Measurements from ENCODE around the gene ADARB1. TPM values are rescaled to one million over a fixed set of nuclear protein-coding genes. Genes with fewer than 3 reads are reported as not detected.

Gene ADARB1
- total and polyA plus RNA-seq, 9 of the 15 experiments (the other 6 are each of a cell fraction or from before 2014, with no cell fraction given): 6.7 to 16.0 (median 8.3) TPM

DNA sequence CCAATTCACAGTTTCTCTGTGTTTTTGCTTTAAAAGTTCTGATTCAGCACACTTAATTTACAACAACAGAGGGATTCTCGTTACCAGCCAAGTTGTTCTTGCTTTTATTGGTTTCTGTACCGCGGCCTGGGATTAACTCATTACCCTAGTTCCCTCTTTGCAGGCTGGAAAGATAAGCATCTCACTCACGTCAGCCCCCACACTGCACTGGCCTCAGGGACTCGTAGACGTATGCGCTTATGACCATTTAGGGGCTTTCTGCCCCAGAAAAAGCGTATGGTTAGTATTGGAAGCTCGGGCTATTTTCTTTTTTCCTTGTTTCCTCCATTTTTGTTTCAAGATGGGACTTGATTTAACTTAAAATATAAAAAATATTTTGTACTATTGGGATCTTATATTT is 137.3 kb downstream of the ADARB1 start (continued):
- TF ChIP-seq, protein P1, sequence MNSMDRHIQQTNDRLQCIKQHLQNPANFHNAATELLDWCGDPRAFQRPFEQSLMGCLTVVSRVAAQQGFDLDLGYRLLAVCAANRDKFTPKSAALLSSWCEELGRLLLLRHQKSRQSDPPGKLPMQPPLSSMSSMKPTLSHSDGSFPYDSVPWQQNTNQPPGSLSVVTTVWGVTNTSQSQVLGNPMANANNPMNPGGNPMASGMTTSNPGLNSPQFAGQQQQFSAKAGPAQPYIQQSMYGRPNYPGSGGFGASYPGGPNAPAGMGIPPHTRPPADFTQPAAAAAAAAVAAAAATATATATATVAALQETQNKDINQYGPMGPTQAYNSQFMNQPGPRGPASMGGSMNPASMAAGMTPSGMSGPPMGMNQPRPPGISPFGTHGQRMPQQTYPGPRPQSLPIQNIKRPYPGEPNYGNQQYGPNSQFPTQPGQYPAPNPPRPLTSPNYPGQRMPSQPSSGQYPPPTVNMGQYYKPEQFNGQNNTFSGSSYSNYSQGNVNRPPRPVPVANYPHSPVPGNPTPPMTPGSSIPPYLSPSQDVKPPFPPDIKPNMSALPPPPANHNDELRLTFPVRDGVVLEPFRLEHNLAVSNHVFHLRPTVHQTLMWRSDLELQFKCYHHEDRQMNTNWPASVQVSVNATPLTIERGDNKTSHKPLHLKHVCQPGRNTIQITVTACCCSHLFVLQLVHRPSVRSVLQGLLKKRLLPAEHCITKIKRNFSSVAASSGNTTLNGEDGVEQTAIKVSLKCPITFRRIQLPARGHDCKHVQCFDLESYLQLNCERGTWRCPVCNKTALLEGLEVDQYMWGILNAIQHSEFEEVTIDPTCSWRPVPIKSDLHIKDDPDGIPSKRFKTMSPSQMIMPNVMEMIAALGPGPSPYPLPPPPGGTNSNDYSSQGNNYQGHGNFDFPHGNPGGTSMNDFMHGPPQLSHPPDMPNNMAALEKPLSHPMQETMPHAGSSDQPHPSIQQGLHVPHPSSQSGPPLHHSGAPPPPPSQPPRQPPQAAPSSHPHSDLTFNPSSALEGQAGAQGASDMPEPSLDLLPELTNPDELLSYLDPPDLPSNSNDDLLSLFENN (IDR thresholded peaks at IDR 0.05; ENCODE audit: low read depth in 2 of 2, low read length in 2 of 2): no peak
- TF ChIP-seq NCOA2 (IDR thresholded peaks at IDR 0.05; ENCODE audit: partially characterized antibody in 2 of 2) (no peak), JUN (IDR thresholded peaks at IDR 0.05; ENCODE audit: borderline replicate concordance, low read depth, low read length) (peak; percentile 32; the same call in 1 of the 2 replicates), JUN (CRISPR knock-in tag; IDR thresholded peaks at IDR 0.05; ENCODE audit: borderline replicate concordance) (no peak), ELF2 (CRISPR knock-in tag; IDR thresholded peaks at IDR 0.05) (no peak), ELF4 (CRISPR knock-in tag; IDR thresholded peaks at IDR 0.05) (no peak), SMARCA4 (IDR thresholded peaks at IDR 0.05) (peak; percentile 53; the same call in 1 of the 2 replicates), TBL1XR1 (IDR thresholded peaks at IDR 0.05; ENCODE audit: low read length in 2 of 2) (no peak), ZNF445 (CRISPR knock-in tag; IDR thresholded peaks at IDR 0.05; ENCODE audit: low read depth) (no peak), L3MBTL2 (IDR thresholded peaks at IDR 0.05) (no peak), ZNF124 (CRISPR knock-in tag; IDR thresholded peaks at IDR 0.05) (no peak), ZBTB1 (CRISPR knock-in tag; IDR thresholded peaks at IDR 0.05; ENCODE audit: borderline replicate concordance, low read depth) (no peak), ZNF77 (CRISPR knock-in tag; IDR thresholded peaks at IDR 0.05) (no peak), CREM (IDR thresholded peaks at IDR 0.05; ENCODE audit: low read depth) (peak; percentile 77), ETV1 (tag; conservative IDR thresholded peaks at IDR 0.05; ENCODE audit: low read depth) (no peak), EP300 (IDR thresholded peaks at IDR 0.05; ENCODE audit: low read length) (0 out of 2 replicates have a peak, but pooled peaks have one; percentile 5), EZH2 (IDR thresholded peaks at IDR 0.05; ENCODE audit: borderline replicate concordance, low read depth, low read length) (no peak), ZNF507 (tag; conservative IDR thresholded peaks at IDR 0.05) (no peak), ZSCAN32 (CRISPR knock-in tag; IDR thresholded peaks at IDR 0.05) (no peak), SETDB1 (IDR thresholded peaks at IDR 0.05; ENCODE audit: low read length) (no peak), RBM34 (IDR thresholded peaks at IDR 0.05; ENCODE audit: borderline replicate concordance, insufficient read depth, low read length) (no peak), KLF10 (CRISPR knock-in tag; IDR thresholded peaks at IDR 0.05) (no peak), ZBTB8A (IDR thresholded peaks at IDR 0.05; ENCODE audit: partially characterized antibody) (no peak)
- TF ChIP-seq, protein P2, sequence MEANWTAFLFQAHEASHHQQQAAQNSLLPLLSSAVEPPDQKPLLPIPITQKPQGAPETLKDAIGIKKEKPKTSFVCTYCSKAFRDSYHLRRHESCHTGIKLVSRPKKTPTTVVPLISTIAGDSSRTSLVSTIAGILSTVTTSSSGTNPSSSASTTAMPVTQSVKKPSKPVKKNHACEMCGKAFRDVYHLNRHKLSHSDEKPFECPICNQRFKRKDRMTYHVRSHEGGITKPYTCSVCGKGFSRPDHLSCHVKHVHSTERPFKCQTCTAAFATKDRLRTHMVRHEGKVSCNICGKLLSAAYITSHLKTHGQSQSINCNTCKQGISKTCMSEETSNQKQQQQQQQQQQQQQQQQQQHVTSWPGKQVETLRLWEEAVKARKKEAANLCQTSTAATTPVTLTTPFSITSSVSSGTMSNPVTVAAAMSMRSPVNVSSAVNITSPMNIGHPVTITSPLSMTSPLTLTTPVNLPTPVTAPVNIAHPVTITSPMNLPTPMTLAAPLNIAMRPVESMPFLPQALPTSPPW (CRISPR knock-in tag; IDR thresholded peaks at IDR 0.05): peak; percentile 41; the same call in 1 of the 2 replicates
- TF ChIP-seq, protein P3, sequence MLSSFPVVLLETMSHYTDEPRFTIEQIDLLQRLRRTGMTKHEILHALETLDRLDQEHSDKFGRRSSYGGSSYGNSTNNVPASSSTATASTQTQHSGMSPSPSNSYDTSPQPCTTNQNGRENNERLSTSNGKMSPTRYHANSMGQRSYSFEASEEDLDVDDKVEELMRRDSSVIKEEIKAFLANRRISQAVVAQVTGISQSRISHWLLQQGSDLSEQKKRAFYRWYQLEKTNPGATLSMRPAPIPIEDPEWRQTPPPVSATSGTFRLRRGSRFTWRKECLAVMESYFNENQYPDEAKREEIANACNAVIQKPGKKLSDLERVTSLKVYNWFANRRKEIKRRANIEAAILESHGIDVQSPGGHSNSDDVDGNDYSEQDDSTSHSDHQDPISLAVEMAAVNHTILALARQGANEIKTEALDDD (IDR thresholded peaks at IDR 0.05): peak; percentile 98

Measured in K562 (cell line).